Lung (tissue), 12 donors: ENCODE data around the gene MBP. TPM values are rescaled to one million over a fixed set of nuclear protein-coding genes. Genes with fewer than 3 reads are reported as not detected.

Source experiments
- ATAC-seq: fragments of 200-7000 bp; cut with Tn5 transposase; one replicate; pipeline ENCODE4 v1.9.1; 2020; ENCODE audit warnings: moderate number of reproducible peaks; ENCODE audit not compliant: insufficient read depth, low FRiP score
- DNase-seq, 3 donors: peaks; one replicate each; pipeline ENCODE4 v3.0.0-alpha.2; 2013 to 2017
- H3K27ac ChIP-seq, 2 donors: one replicate each; pipeline ENCODE4 v1.5.1; 2013; ENCODE audit warnings: mild to moderate bottlenecking in 2 of 2, moderate library complexity in 2 of 2, control low read depth in 1 of 2, inconsistent platforms in 1 of 2, low read depth in 1 of 2, low read length in 1 of 2
- H3K27me3 ChIP-seq, 3 donors: one replicate each; pipeline ENCODE4 v1.5.1; 2013; ENCODE audit warnings: low read length in 2 of 3; ENCODE audit not compliant: control insufficient read depth in 3 of 3, insufficient read depth in 3 of 3
- H3K36me3 ChIP-seq, 4 donors: one replicate each; pipeline ENCODE4 v1.5.1; 2013; ENCODE audit warnings: low read length in 4 of 4, mild to moderate bottlenecking in 1 of 4, moderate library complexity in 1 of 4; ENCODE audit not compliant: control insufficient read depth in 4 of 4, insufficient read depth in 4 of 4
- H3K4me1 ChIP-seq, 5 donors: one replicate each; pipeline ENCODE4 v1.5.1; 2013; ENCODE audit warnings: low read length in 5 of 5, mild to moderate bottlenecking in 2 of 5, moderate library complexity in 1 of 5; ENCODE audit not compliant: control insufficient read depth in 5 of 5, insufficient read depth in 5 of 5
- H3K4me3 ChIP-seq: one replicate; pipeline ENCODE4 v1.5.1; 2013; ENCODE audit warnings: mild to moderate bottlenecking, control low read depth, moderate library complexity
- H3K9ac ChIP-seq, 2 donors: one replicate each; pipeline ENCODE4 v1.5.1; 2013; ENCODE audit warnings: low read length in 2 of 2, control low read depth in 1 of 2; ENCODE audit not compliant: insufficient read depth in 1 of 2
- H3K9me3 ChIP-seq, 4 donors: one replicate each; pipeline ENCODE4 v1.5.1; 2013; ENCODE audit warnings: low read length in 3 of 4, mild to moderate bottlenecking in 1 of 4, moderate library complexity in 1 of 4; ENCODE audit not compliant: control insufficient read depth in 4 of 4, insufficient read depth in 3 of 4
- CTCF ChIP-seq: IDR thresholded peaks from 2 replicates; pipeline ENCODE4 v1.5.1; 2012; ENCODE audit warnings: mild to moderate bottlenecking; ENCODE audit errors: control extremely low read depth, extremely low read depth
- WGBS, 2 donors: extraction: QIAGEN DNeasy Blood & Tissue Kit; methylation state at CpG; one replicate each; pipeline ENCODE4 v1.1.7; 2013; 5-methylcytosine and 5-hydroxymethylcytosine counted together
- polyA plus RNA-seq, 2 donors: library from polyadenylated mRNA; stranded (reverse); fragments of 200-250 nt; gene quantifications; one replicate each; pipeline ENCODE4 v1.2.1, GENCODE V29; 2013
- total RNA-seq, 2 donors: library from RNA; depleted of rRNA in 1 of 2; stranded (reverse); fragments of >200 nt in 1 of 2; gene quantifications; one replicate each; pipeline ENCODE4 v1.2.1, GENCODE V29; 2014 to 2021
- donor health status: control.
- donor health status: control.
- donor health status: Bipolar disorder and iron deficiency.
- donor health status: healthy.
- donor health status: DM: yes; HTN: yes; CAD: no.

MBP gene
- total and polyA plus RNA-seq, 4 donors: 15.6 to 64.1 (median 30.9) TPM

GRCh38 chr18:77073336-77074093 is 59.1 kb downstream of the MBP start:
- Histone ChIP-seq H3K36me3 (peaks cover 0 to 3% (median 0%) of the 10 kb centered on the region in 4 donors), H3K4me1 (peaks cover 0 to 19% (median 11%) of the 10 kb centered on the region in 5 donors), H3K9ac (no peak overlapping the region), H3K4me3 (no peak overlapping the region), H3K27me3 (no peaks in the 10 kb centered on the region), H3K9me3 (no peaks in the 10 kb centered on the region), H3K27ac (peak overlapping the region in 1 of 2 donors; percentile 53)
- TF ChIP-seq CTCF: no peak
- DNase-seq (no peak), ATAC-seq (no peak)
- WGBS, 2 donors: 85 to 94% methylated on average over 9 of the region's 9 CpGs

GRCh38 chr18:77072566-77072965 is 60.0 kb downstream of the MBP start:
- WGBS, 2 donors: 97 to 98% methylated on average over 7 of the region's 7 CpGs
- Histone ChIP-seq H3K4me1 (peaks cover 0 to 20% (median 12%) of the 10 kb centered on the region in 5 donors), H3K4me3 (no peak overlapping the region), H3K27me3 (no peaks in the 10 kb centered on the region), H3K9me3 (no peaks in the 10 kb centered on the region), H3K27ac (peak overlapping the region; percentile 7 to 57), H3K36me3 (peaks cover 0 to 3% (median 0%) of the 10 kb centered on the region in 4 donors), H3K9ac (no peak overlapping the region)
- no peak for ATAC-seq
- TF ChIP-seq CTCF: no peak
- DNase-seq: no peak

GRCh38 chr18:77071711-77072292 is 60.8 kb downstream of the MBP start:
- Histone ChIP-seq H3K9me3 (no peaks in the 10 kb centered on the region), H3K27me3 (no peaks in the 10 kb centered on the region), H3K27ac (peak overlapping the region; percentile 3 to 75), H3K9ac (no peak overlapping the region), H3K4me3 (no peak overlapping the region), H3K4me1 (peaks cover 0 to 26% (median 12%) of the 10 kb centered on the region in 5 donors), H3K36me3 (peaks cover 0 to 3% (median 0%) of the 10 kb centered on the region in 4 donors)
- DNase-seq (peak in 2 of 3 donors; percentile 45 to 49), ATAC-seq (peak; percentile 28)
- no peak for TF ChIP-seq CTCF
- WGBS, 2 donors: 30 to 61% methylated on average over 10 of the region's 10 CpGs
